Stimulated activated CD4-positive, alpha-beta T cell treated with anti-CD3 and anti-CD28 coated beads, TNF-alpha, amount 100 ng/mL, for 24 hours (primary cell): ENCODE data around the gene PI4K2B.
"Not testable (repeated sequence)": the region's sequence is repeated elsewhere in the genome, so short reads cannot be mapped to it uniquely, and the experiment has no call there.

Experiments
- DNase-seq, 3 experiments: peaks; one replicate each; pipeline ENCODE4 v3.0.0-alpha.2; 2020; ENCODE audit warnings: low read depth in 3 of 3

The PI4K2B gene

GRCh38 chr4:25242195-25242594 lies 8.4 kb downstream of the PI4K2B start:
- not testable (repeated sequence) for DNase-seq

- no peak for DNase-seq
These were observed 11.3 kb downstream of the PI4K2B start for GRCh38 chr4:25245181-25245580.

- DNase-seq = no peak
These were observed 13.1 kb downstream of the PI4K2B start for GRCh38 chr4:25246680-25247611.

GRCh38 chr4:25248875-25249274 lies 15.0 kb downstream of the PI4K2B start:
- DNase-seq = not testable (repeated sequence)

- not testable (repeated sequence) for DNase-seq
These were observed 15.7 kb downstream of the PI4K2B start for GRCh38 chr4:25249494-25249893.

- DNase-seq = no peak
These were observed 18.6 kb downstream of the PI4K2B start for GRCh38 chr4:25252230-25253070.

- DNase-seq = no peak
These were observed 19.2 kb downstream of the PI4K2B start for GRCh38 chr4:25253071-25253445.

GRCh38 chr4:25253786-25254185 lies 20.0 kb downstream of the PI4K2B start:
- not testable (repeated sequence) for DNase-seq

GRCh38 chr4:25258980-25259578 lies 25.2 kb downstream of the PI4K2B start:
- DNase-seq = no peak

- DNase-seq = no peak
These were observed 38.0 kb downstream of the PI4K2B start for GRCh38 chr4:25271866-25272265.

GRCh38 chr4:25280210-25280609 lies 46.4 kb downstream of the PI4K2B start:
- no peak for DNase-seq

GRCh38 chr4:25283948-25284347 lies 50.1 kb downstream of the PI4K2B start:
- no peak for DNase-seq

GRCh38 chr4:25284466-25284865 lies 50.6 kb downstream of the PI4K2B start:
- DNase-seq = no peak

- DNase-seq = no peak
These were observed 56.7 kb downstream of the PI4K2B start for GRCh38 chr4:25290490-25291067.

- DNase-seq = no peak
These were observed 57.4 kb downstream of the PI4K2B start for GRCh38 chr4:25291158-25291733.

- DNase-seq = no peak
These were observed 63.9 kb downstream of the PI4K2B start for GRCh38 chr4:25297528-25298242.

GRCh38 chr4:25299476-25300203 lies 65.8 kb downstream of the PI4K2B start:
- DNase-seq = no peak

- no peak for DNase-seq
These were observed 67.6 kb downstream of the PI4K2B start for GRCh38 chr4:25301471-25301870.

GRCh38 chr4:25302626-25303025 lies 68.8 kb downstream of the PI4K2B start:
- DNase-seq = no peak

- no peak for DNase-seq
These were observed 69.7 kb downstream of the PI4K2B start for GRCh38 chr4:25303578-25303977.
